CD4-positive, alpha-beta T cell (primary cell): Measurements from ENCODE around the gene CADM1. TPM values are rescaled to one million over a fixed set of nuclear protein-coding genes. Genes with fewer than 3 reads are reported as not detected.

Experiments used
- ATAC-seq: fragments of 200-7000 bp; cut with Tn5 transposase; one replicate; pipeline ENCODE4 v1.10.0; 2022; ENCODE audit warnings: mild to moderate bottlenecking; ENCODE audit not compliant: poor library complexity
- CTCF ChIA-PET: fragments of 350-600 bp; sonication (Branson Sonifier 250); formaldehyde crosslinking; loops from one replicate; lab custom pipeline; 2021; ENCODE audit warnings: antibody characterized with exemption, inconsistent platforms; lab: Charles Lee
- POLR2A ChIA-PET: fragments of 350-600 bp; sonication (Branson Sonifier 250); formaldehyde crosslinking; loops from one replicate; lab custom pipeline; 2021; ENCODE audit warnings: antibody characterized with exemption, inconsistent platforms; lab: Charles Lee
- DNase-seq, 14 experiments: peaks; one replicate each; pipeline ENCODE4 v3.0.0-alpha.2; 2013 to 2020; ENCODE audit warnings: mixed read lengths in 2 of 14
- H3K27ac ChIP-seq, 2 donors: one replicate each; pipeline versions ENCODE4 v1.5.1 to v1.7.0; 2013; ENCODE audit warnings: low read length in 2 of 2, low read depth in 1 of 2, mild to moderate bottlenecking in 1 of 2
- H3K27me3 ChIP-seq, 2 experiments: 1 replicate in 1 of 2; 2 replicates in 1 of 2; pipeline versions ENCODE4 v1.6.1 to v1.7.0; 2013; ENCODE audit warnings: low read length in 2 of 2, control low read depth in 1 of 2, mild to moderate bottlenecking in 1 of 2, moderate library complexity in 1 of 2; ENCODE audit not compliant: insufficient read depth in 2 of 2, control insufficient read depth in 1 of 2
- H3K36me3 ChIP-seq: one replicate; pipeline ENCODE4 v1.6.1; 2013; ENCODE audit warnings: low read length, control low read depth; ENCODE audit not compliant: insufficient read depth
- H3K4me1 ChIP-seq: one replicate; pipeline ENCODE4 v1.6.1; 2013; ENCODE audit warnings: low read length, control low read depth; ENCODE audit not compliant: insufficient read depth
- H3K4me3 ChIP-seq: one replicate; pipeline ENCODE4 v1.5.1; 2013; ENCODE audit warnings: mild to moderate bottlenecking, low read length, moderate library complexity
- H3K9me3 ChIP-seq, 2 experiments: 1 replicate in 1 of 2; 2 replicates in 1 of 2; pipeline versions ENCODE4 v1.6.1 to v1.7.0; 2013; ENCODE audit warnings: low read length in 2 of 2, mild to moderate bottlenecking in 2 of 2, control low read depth in 1 of 2, moderate library complexity in 1 of 2; ENCODE audit not compliant: control insufficient read depth in 1 of 2, insufficient read depth in 1 of 2
- H3K27ac Mint-ChIP-seq: one replicate; pipeline ENCODE4 v1.8.0; 2020; ENCODE audit warnings: mixed read lengths
- H3K27me3 Mint-ChIP-seq: one replicate; pipeline ENCODE4 v1.8.0; 2021; ENCODE audit warnings: mixed read lengths
- H3K36me3 Mint-ChIP-seq: one replicate; pipeline ENCODE4 v1.8.0; 2021; ENCODE audit warnings: low read depth, mixed read lengths
- H3K4me1 Mint-ChIP-seq: one replicate; pipeline ENCODE4 v1.8.0; 2021; ENCODE audit warnings: low read depth, mixed read lengths
- H3K4me3 Mint-ChIP-seq: one replicate; pipeline ENCODE4 v1.8.0; 2020; ENCODE audit warnings: mild to moderate bottlenecking, mixed read lengths
- H3K9me3 Mint-ChIP-seq: one replicate; pipeline ENCODE4 v1.8.0; 2020; ENCODE audit warnings: mixed read lengths
- intact Hi-C, 2 experiments: fragments of 100-400 bp; cut with DNase I in 1 of 2; cut with micrococcal nuclease in 1 of 2; formaldehyde crosslinking; loops; one replicate each; pipeline versions ENCODE4 v1.15.1 to v1.9.0; 2023 to 2025; cut with DNase I, micrococcal nuclease
- total RNA-seq, 174 experiments: library from RNA in 2 of 174; stranded (reverse) in 2 of 174; gene quantifications; one replicate each; pipeline ENCODE4 v1.2.3 and lab custom pipeline; 2021 to 2026
- TF ChIP-seq, protein P1 (sequence below): fragments of 200-600 bp; IDR thresholded peaks from one replicate; pipeline ENCODE4 v1.8.0; 2022; ENCODE audit warnings: antibody characterized with exemption, mild to moderate bottlenecking

The CADM1 gene
- total RNA-seq, 2 experiments from 2014 or later = 1.1 to 1.4 TPM

DNA sequence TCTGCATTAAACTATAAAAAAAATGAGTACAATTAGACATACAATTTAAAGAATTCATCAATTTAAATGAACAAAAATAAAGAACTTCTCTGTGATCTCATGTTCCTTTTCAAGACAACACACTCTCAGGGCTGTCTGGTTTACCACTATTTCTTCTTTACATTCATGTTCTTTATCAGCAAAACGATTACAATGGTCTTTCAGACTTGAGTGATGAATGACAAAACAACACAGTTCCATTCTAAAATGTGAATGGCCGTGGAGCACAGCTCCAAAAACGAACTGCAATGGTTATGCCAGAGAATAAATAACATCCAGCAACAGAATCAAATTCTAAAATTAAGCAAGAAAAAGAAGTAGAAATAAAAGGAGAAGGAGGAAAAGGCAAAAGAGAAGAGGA lies 113.1 kb downstream of the CADM1 start:
- Mint-ChIP-seq H3K4me3 (no peak overlapping the region), H3K4me1 (no peaks in the 10 kb centered on the region), H3K27me3 (no peaks in the 10 kb centered on the region), H3K27ac (no peak overlapping the region), H3K36me3 (no peaks in the 10 kb centered on the region), H3K9me3 (peaks cover 3% of the 10 kb centered on the region)
- DNase-seq = no peak
- ATAC-seq = no peak
- CTCF ChIA-PET = no interaction called here
- Histone ChIP-seq H3K4me3 (no peak overlapping the region), H3K36me3 (no peaks in the 10 kb centered on the region), H3K27ac (no peak overlapping the region), H3K4me1 (no peaks in the 10 kb centered on the region), H3K9me3 (no peaks in the 10 kb centered on the region), H3K27me3 (no peaks in the 10 kb centered on the region)
- TF ChIP-seq, protein P1, sequence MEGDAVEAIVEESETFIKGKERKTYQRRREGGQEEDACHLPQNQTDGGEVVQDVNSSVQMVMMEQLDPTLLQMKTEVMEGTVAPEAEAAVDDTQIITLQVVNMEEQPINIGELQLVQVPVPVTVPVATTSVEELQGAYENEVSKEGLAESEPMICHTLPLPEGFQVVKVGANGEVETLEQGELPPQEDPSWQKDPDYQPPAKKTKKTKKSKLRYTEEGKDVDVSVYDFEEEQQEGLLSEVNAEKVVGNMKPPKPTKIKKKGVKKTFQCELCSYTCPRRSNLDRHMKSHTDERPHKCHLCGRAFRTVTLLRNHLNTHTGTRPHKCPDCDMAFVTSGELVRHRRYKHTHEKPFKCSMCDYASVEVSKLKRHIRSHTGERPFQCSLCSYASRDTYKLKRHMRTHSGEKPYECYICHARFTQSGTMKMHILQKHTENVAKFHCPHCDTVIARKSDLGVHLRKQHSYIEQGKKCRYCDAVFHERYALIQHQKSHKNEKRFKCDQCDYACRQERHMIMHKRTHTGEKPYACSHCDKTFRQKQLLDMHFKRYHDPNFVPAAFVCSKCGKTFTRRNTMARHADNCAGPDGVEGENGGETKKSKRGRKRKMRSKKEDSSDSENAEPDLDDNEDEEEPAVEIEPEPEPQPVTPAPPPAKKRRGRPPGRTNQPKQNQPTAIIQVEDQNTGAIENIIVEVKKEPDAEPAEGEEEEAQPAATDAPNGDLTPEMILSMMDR = no peak
- POLR2A ChIA-PET = no interaction called here
- intact Hi-C loops = no loop called here

DNA sequence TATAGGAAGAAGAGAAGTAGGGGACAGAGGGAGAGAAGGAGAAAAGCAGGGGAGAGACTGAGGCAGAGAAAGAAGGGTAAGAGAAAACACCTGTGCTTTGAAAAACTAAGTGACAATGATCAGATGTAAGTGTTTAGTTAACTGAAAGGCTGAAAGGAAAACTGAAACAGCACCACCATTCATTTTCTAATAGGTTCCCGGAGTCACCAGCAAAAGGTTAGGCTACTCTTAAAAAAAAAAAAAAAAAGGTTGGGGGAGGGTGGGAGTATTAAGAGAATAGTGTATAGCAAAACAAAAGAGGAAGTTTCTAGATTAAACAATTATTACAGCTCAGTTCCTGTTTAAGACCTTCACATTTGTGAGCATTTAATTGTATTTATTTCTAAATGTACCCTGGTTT lies 113.8 kb downstream of the CADM1 start:
- TF ChIP-seq, protein P1 = no peak
- ChIA-PET CTCF (no interaction called here), POLR2A (no interaction called here)
- Histone ChIP-seq H3K27ac (no peak overlapping the region), H3K4me3 (no peak overlapping the region), H3K27me3 (no peaks in the 10 kb centered on the region), H3K4me1 (no peaks in the 10 kb centered on the region), H3K36me3 (no peaks in the 10 kb centered on the region), H3K9me3 (no peaks in the 10 kb centered on the region)
- Mint-ChIP-seq H3K36me3 (no peaks in the 10 kb centered on the region), H3K9me3 (peaks cover 3% of the 10 kb centered on the region), H3K4me1 (no peaks in the 10 kb centered on the region), H3K27ac (no peak overlapping the region), H3K27me3 (no peaks in the 10 kb centered on the region), H3K4me3 (no peak overlapping the region)
- DNase-seq (no peak), ATAC-seq (no peak)
- intact Hi-C loops = no loop called here

DNA sequence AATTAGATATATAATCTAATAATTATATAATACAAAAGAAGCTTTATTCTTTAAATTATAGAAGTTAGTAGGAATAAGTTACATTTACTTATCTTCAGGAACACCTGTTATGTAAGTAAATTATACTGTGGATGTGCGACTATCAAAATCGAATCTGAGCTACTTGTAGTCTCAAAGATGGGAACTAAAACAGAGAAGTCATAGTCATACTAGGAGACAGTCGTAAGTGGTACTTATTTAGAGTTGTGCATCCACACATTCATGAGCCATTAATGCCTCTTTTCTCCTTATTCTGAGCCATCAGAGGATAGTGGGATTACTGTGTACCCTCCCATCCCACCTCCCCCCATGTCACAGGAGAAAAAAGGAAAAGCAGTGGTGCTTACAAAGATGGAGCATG lies 114.4 kb downstream of the CADM1 start:
- H3K27ac ChIP-seq = no peak overlapping the region
- CTCF ChIA-PET = no interaction called here
- no peaks in the 10 kb centered on the region for H3K36me3 ChIP-seq
- H3K27me3 ChIP-seq = no peaks in the 10 kb centered on the region
- H3K4me3 Mint-ChIP-seq = no peak overlapping the region
- no peaks in the 10 kb centered on the region for H3K27me3 Mint-ChIP-seq
- H3K36me3 Mint-ChIP-seq = no peaks in the 10 kb centered on the region
- no peaks in the 10 kb centered on the region for H3K4me1 Mint-ChIP-seq
- TF ChIP-seq, protein P1 = no peak
- DNase-seq = no peak
- no peak overlapping the region for H3K27ac Mint-ChIP-seq
- no peaks in the 10 kb centered on the region for H3K9me3 ChIP-seq
- ATAC-seq = no peak
- POLR2A ChIA-PET = no interaction called here
- no peaks in the 10 kb centered on the region for H3K4me1 ChIP-seq
- intact Hi-C loops = no loop called here
- no peak overlapping the region for H3K4me3 ChIP-seq
- H3K9me3 Mint-ChIP-seq = peaks cover 3% of the 10 kb centered on the region
